B cell (primary cell): ENCODE results near the gene OTULIN. TPM values are rescaled to one million over a fixed set of nuclear protein-coding genes. Genes with fewer than 3 reads are reported as not detected.

ENCODE experiments used
- ATAC-seq: fragments of 200-7000 bp; cut with Tn5 transposase; one replicate; pipeline ENCODE4 v1.10.0; 2021; ENCODE audit warnings: low read depth, mild to moderate bottlenecking, moderate number of reproducible peaks, moderate library complexity
- CTCF ChIA-PET: fragments of 350-600 bp; sonication (Branson Sonifier 250); formaldehyde crosslinking; loops from one replicate; lab custom pipeline; 2021; ENCODE audit warnings: antibody characterized with exemption, inconsistent platforms; lab: Charles Lee
- POLR2A ChIA-PET: fragments of 350-600 bp; sonication (Branson Sonifier 250); formaldehyde crosslinking; loops from one replicate; lab custom pipeline; 2021; ENCODE audit warnings: antibody characterized with exemption; lab: Charles Lee
- DNase-seq: peaks from one replicate; pipeline ENCODE4 v3.0.0; 2013
- H2AFZ ChIP-seq: 2 replicates; pipeline ENCODE4 v1.6.1; 2012; ENCODE audit warnings: mild to moderate bottlenecking, low read depth, low read length; ENCODE audit not compliant: insufficient read depth, poor library complexity, severe bottlenecking
- H3K27ac ChIP-seq, 2 donors: 1 replicate in 1 of 2; 2 replicates in 1 of 2; pipeline ENCODE4 v1.5.1; 2012 to 2013; ENCODE audit warnings: low read length in 2 of 2, mild to moderate bottlenecking in 2 of 2, moderate library complexity in 1 of 2
- H3K27me3 ChIP-seq, 4 experiments: fragments of 200-600 bp in 1 of 4; sonication (generic) in 1 of 4; replicated peaks in 1 of 4; 1 replicate in 2 of 4; 2 replicates in 2 of 4; pipeline versions ENCODE4 v1.6.1 to v1.7.0; 2013 to 2016; ENCODE audit warnings: low read length in 3 of 4, mild to moderate bottlenecking in 2 of 4, mixed read lengths in 1 of 4, moderate library complexity in 1 of 4; ENCODE audit not compliant: insufficient read depth in 4 of 4, control insufficient read depth in 3 of 4; ENCODE audit errors: control extremely low read depth in 1 of 4
- H3K36me3 ChIP-seq, 2 experiments: replicated peaks in 1 of 2; 1 replicate in 1 of 2; 2 replicates in 1 of 2; pipeline versions ENCODE4 v1.6.1 to v1.7.1; 2013; ENCODE audit warnings: low read length in 1 of 2; ENCODE audit not compliant: insufficient read depth in 2 of 2, control insufficient read depth in 1 of 2; ENCODE audit errors: control extremely low read depth in 1 of 2, extremely low read depth in 1 of 2
- H3K4me1 ChIP-seq, 2 donors: fragments of 200-600 bp in 1 of 2; sonication (generic) in 1 of 2; 1 replicate in 1 of 2; 2 replicates in 1 of 2; pipeline versions ENCODE4 v1.5.1 to v1.6.1; 2013 to 2017; ENCODE audit warnings: low read length in 2 of 2; ENCODE audit not compliant: control insufficient read depth in 2 of 2, insufficient read depth in 2 of 2
- H3K4me2 ChIP-seq: replicated peaks from 2 replicates; pipeline ENCODE3; 2012; ENCODE audit warnings: mild to moderate bottlenecking, low read depth, low read length; ENCODE audit not compliant: poor library complexity, severe bottlenecking
- H3K4me3 ChIP-seq, 5 experiments: fragments of 200-600 bp in 1 of 5; sonication (generic) in 1 of 5; 1 replicate in 3 of 5; 2 replicates in 2 of 5; pipeline versions ENCODE4 v1.5.1 to v1.7.0; 2011 to 2016; ENCODE audit warnings: low read length in 4 of 5, mild to moderate bottlenecking in 4 of 5, low read depth in 2 of 5, control low read depth in 1 of 5, moderate library complexity in 1 of 5; ENCODE audit not compliant: insufficient read depth in 1 of 5; ENCODE audit errors: control extremely low read depth in 1 of 5, extremely low read depth in 1 of 5
- H3K79me2 ChIP-seq: fragments of 200-600 bp; sonication (generic); one replicate; pipeline ENCODE4 v1.6.0; 2016; ENCODE audit warnings: low read length; ENCODE audit not compliant: control insufficient read depth, insufficient read depth
- H3K9ac ChIP-seq: fragments of 200-600 bp; sonication (generic); 2 replicates; pipeline ENCODE4 v1.6.1; 2017; ENCODE audit warnings: mild to moderate bottlenecking, low read length, moderate library complexity
- H3K9me3 ChIP-seq, 3 donors: one replicate each; pipeline versions ENCODE4 v1.6.1 to v1.7.1; 2013; ENCODE audit warnings: low read length in 2 of 3; ENCODE audit not compliant: control insufficient read depth in 2 of 3, insufficient read depth in 1 of 3; ENCODE audit errors: control extremely low read depth in 1 of 3
- H4K20me1 ChIP-seq: 2 replicates; pipeline ENCODE4 v1.6.0; 2012; ENCODE audit warnings: mild to moderate bottlenecking, low read length; ENCODE audit not compliant: insufficient read depth, control insufficient read depth, poor library complexity, severe bottlenecking
- H3K27ac Mint-ChIP-seq: one replicate; pipeline ENCODE4 v1.8.0; 2021; ENCODE audit warnings: mixed read lengths
- H3K27me3 Mint-ChIP-seq: one replicate; pipeline ENCODE4 v1.8.0; 2021; ENCODE audit warnings: mixed read lengths
- H3K4me1 Mint-ChIP-seq: one replicate; pipeline ENCODE4 v1.8.0; 2021; ENCODE audit warnings: mixed read lengths
- H3K4me3 Mint-ChIP-seq: one replicate; pipeline ENCODE4 v1.8.0; 2021; ENCODE audit warnings: mixed read lengths
- H3K9me3 Mint-ChIP-seq: one replicate; pipeline ENCODE4 v1.8.0; 2022; ENCODE audit warnings: mixed read lengths; ENCODE audit not compliant: insufficient read depth
- EZH2 ChIP-seq: IDR thresholded peaks from 2 replicates; pipeline ENCODE4 v1.6.1; 2012; ENCODE audit warnings: borderline replicate concordance, low read depth, mild to moderate bottlenecking, moderate library complexity, low read length; ENCODE audit not compliant: insufficient read depth, poor library complexity, severe bottlenecking
- WGBS: methylation state at CpG from one replicate; pipeline ENCODE4 v1.1.5; 2013; ENCODE audit warnings: missing lambda C conversion rate; ENCODE audit not compliant: insufficient coverage; 5-methylcytosine and 5-hydroxymethylcytosine counted together
- intact Hi-C: fragments of 100-400 bp; cut with micrococcal nuclease; formaldehyde crosslinking; loops from one replicate; pipeline ENCODE4 v1.10.0; 2022
- polyA plus RNA-seq: library from polyadenylated mRNA; depleted of rRNA; stranded (reverse); fragments of >200 nt; gene quantifications from 2 replicates; pipeline ENCODE4 v1.2.3, GENCODE V29; 2012
- total RNA-seq, 2 donors: library from RNA; stranded (reverse); fragments of 120-200 nt in 1 of 2; gene quantifications; 1 replicate in 1 of 2; 2 replicates in 1 of 2; pipeline versions ENCODE4 v1.2.3 to v1.2.4, GENCODE V29; 2013 to 2022
- TF ChIP-seq, protein P1 (sequence below): fragments of 200-600 bp; IDR thresholded peaks from one replicate; pipeline ENCODE4 v1.8.0; 2022; ENCODE audit warnings: antibody characterized with exemption, mild to moderate bottlenecking

The OTULIN gene
- total and polyA plus RNA-seq, 2 donors (not counting 1 experiment from before 2014, with no cell fraction given), result 8.4 to 64.4 TPM

DNA sequence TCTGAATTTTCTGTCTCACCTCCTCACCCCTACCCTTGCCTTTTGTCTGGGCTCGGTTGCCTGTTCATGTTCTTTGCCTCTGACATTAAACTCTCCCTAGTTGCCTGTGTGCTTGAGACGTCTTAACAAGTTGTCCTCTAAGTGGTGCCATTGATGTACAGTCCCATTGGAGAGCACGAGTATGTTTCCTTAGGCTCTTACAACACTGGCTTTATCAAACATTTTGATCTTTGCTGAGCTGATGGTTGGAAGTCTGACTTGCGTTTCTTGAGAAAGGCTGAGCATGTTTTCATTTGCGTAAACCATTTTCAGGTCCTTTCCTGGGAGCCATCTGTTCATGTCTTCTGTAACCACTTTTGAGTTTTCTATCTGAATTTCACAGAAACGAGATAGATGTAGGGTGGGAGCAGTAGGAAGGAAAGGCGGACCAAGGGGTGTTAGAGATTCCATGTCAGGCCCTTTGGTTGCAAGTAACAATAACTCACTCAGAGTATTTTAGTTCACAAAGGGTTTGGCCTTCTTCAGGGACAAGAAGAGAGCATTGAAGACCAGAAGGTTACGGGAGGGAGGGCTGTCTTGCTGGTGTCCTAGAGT lies 35.4 kb downstream of the OTULIN start:
- H3K4me2 ChIP-seq, result no peak overlapping the region
- ATAC-seq (no peak), DNase-seq (no peak)
- 100% methylated on average over 6 of the region's 8 CpGs for WGBS
- H2AFZ ChIP-seq, result no peak overlapping the region
- Mint-ChIP-seq H3K4me1 (peaks cover 10% of the 10 kb centered on the region), H3K9me3 (no peaks in the 10 kb centered on the region), H3K27ac (no peak overlapping the region), H3K27me3 (no peaks in the 10 kb centered on the region), H3K4me3 (no peak overlapping the region)
- no peak overlapping the region for H3K4me3 ChIP-seq
- H3K27ac ChIP-seq, result no peak overlapping the region
- no peaks in the 10 kb centered on the region for H4K20me1 ChIP-seq
- no peaks in the 10 kb centered on the region for H3K27me3 ChIP-seq
- H3K9ac ChIP-seq, result no peak overlapping the region
- H3K36me3 ChIP-seq, result peaks cover 15 to 62% of the 10 kb centered on the region in 2 experiments
- peaks cover 0 to 8% of the 10 kb centered on the region in 2 donors for H3K4me1 ChIP-seq
- intact Hi-C loops, result no loop called here
- POLR2A ChIA-PET, result no interaction called here
- TF ChIP-seq, protein P1, sequence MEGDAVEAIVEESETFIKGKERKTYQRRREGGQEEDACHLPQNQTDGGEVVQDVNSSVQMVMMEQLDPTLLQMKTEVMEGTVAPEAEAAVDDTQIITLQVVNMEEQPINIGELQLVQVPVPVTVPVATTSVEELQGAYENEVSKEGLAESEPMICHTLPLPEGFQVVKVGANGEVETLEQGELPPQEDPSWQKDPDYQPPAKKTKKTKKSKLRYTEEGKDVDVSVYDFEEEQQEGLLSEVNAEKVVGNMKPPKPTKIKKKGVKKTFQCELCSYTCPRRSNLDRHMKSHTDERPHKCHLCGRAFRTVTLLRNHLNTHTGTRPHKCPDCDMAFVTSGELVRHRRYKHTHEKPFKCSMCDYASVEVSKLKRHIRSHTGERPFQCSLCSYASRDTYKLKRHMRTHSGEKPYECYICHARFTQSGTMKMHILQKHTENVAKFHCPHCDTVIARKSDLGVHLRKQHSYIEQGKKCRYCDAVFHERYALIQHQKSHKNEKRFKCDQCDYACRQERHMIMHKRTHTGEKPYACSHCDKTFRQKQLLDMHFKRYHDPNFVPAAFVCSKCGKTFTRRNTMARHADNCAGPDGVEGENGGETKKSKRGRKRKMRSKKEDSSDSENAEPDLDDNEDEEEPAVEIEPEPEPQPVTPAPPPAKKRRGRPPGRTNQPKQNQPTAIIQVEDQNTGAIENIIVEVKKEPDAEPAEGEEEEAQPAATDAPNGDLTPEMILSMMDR, result no peak
- no peak for TF ChIP-seq EZH2
- H3K79me2 ChIP-seq, result no peaks in the 10 kb centered on the region
- CTCF ChIA-PET, result no interaction called here
- H3K9me3 ChIP-seq, result no peaks in the 10 kb centered on the region

DNA sequence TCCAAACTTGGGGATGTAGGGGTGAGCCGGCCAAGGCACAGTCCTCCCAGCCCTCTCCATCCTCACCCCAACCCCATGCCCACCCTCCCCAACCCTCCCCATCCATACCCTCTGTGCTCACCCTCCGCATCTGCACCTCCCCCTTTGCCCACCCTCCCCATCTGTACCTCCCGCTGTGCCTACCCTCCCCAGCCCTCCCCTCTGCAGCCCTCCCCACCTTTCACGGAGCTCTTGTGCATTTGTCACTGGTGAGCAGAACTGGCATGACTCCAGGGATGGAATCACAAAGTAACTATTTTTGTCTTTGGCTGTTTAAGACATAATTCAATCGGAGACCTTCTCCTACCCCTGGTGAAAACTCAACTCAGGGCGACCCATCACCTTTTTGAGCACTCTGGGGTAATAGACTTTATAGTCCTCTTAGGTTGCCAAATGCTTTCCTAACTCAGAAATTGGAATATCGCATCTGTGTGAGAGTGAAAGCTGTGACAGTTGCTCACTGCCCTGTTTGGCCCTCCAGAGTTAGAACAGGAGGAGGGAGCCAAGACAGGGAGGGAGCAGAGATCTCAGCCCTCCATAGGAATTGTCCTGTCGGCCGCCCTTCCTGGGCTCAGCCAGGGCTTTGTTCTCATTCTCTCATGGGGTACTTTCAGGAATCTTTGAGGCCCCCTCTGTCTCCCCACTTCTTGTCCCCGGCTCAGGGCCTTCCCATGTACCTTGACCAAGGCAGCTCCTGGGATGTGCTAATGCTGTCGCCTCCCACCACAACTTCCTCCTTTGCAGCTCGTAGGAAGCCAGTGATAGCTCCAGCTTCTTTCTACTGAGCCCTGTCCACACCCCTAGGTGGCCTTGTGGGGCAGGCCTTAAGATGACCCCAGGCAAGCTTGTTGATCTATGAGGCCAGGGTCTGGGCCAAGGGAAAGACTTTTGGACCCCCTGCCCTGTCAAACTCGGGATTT lies 36.2 kb downstream of the OTULIN start:
- no peak overlapping the region for H3K4me2 ChIP-seq
- no peak overlapping the region for H3K4me3 ChIP-seq
- no peaks in the 10 kb centered on the region for H3K9me3 ChIP-seq
- no peak overlapping the region for H3K27ac ChIP-seq
- no peak overlapping the region for H2AFZ ChIP-seq
- H3K27ac Mint-ChIP-seq, result peak overlapping the region; percentile 56
- H3K9ac ChIP-seq, result no peak overlapping the region
- ChIA-PET CTCF (no interaction called here), POLR2A (no interaction called here)
- no peaks in the 10 kb centered on the region for H3K27me3 Mint-ChIP-seq
- TF ChIP-seq, protein P1, result no peak
- no peak for TF ChIP-seq EZH2
- no peaks in the 10 kb centered on the region for H3K9me3 Mint-ChIP-seq
- H3K4me1 ChIP-seq, result peaks cover 2 to 13% of the 10 kb centered on the region in 2 donors
- 79% methylated on average over 7 of the region's 13 CpGs for WGBS
- H3K4me3 Mint-ChIP-seq, result no peak overlapping the region
- H3K4me1 Mint-ChIP-seq, result peaks cover 13% of the 10 kb centered on the region
- ATAC-seq, result no peak
- no peaks in the 10 kb centered on the region for H4K20me1 ChIP-seq
- peaks cover 12 to 62% of the 10 kb centered on the region in 2 experiments for H3K36me3 ChIP-seq
- intact Hi-C loops, result no loop called here
- H3K79me2 ChIP-seq, result no peaks in the 10 kb centered on the region
- DNase-seq, result no peak
- H3K27me3 ChIP-seq, result no peaks in the 10 kb centered on the region
